ENCODE measurements around the gene ICAM4. TPM values are rescaled to one million over a fixed set of nuclear protein-coding genes. Genes with fewer than 3 reads are reported as not detected.

Gene ICAM4
- total and polyA plus RNA-seq, 2 of the 8 experiments (the other 6 are each of a cell fraction or from before 2014, with no cell fraction given) = 1.5 to 4.1 TPM

GRCh38 chr19:10292789-10293636, 6.3 kb downstream of the ICAM4 start:
- Histone ChIP-seq H3K9me3 (ENCODE audit: insufficient read depth in 2 of 2, low read depth in 1 of 2, low read length in 1 of 2) (no peaks in the 10 kb centered on the region), H2BK120ac (replicated peaks; ENCODE audit: low read depth, low read length) (no peak overlapping the region), H3K27me3 (replicated peaks in 1 of 4; ENCODE audit: control insufficient read depth in 3 of 4, extremely low read depth in 1 of 4, insufficient read depth in 3 of 4, low read length in 3 of 4) (peaks cover 52 to 92% (median 82%) of the 10 kb centered on the region in 4 experiments), H4K91ac (replicated peaks; ENCODE audit: insufficient read length, low read length) (no peak overlapping the region), H3K36me3 (ENCODE audit: control insufficient read depth in 2 of 4, insufficient read depth in 4 of 4, low read length in 3 of 4) (no peaks in the 10 kb centered on the region), H3K23ac (ENCODE audit: insufficient read length) (no peak overlapping the region), H4K8ac (ENCODE audit: extremely low read depth, insufficient read depth, low read length) (peak overlapping the region; percentile 3; the same call in 1 of the 2 replicates), H3K4me1 (replicated peaks in 1 of 4; ENCODE audit: control insufficient read depth in 3 of 4, insufficient read depth in 4 of 4, low read length in 3 of 4) (peaks cover 0 to 46% (median 21%) of the 10 kb centered on the region in 4 experiments; a peak in 6 of 7 replicates), H3K79me1 (ENCODE audit: low read depth, low read length) (no peaks in the 10 kb centered on the region), H3K14ac (ENCODE audit: insufficient read length) (no peak overlapping the region), H3K56ac (replicated peaks; ENCODE audit: insufficient read length, low read depth, low read length) (no peak overlapping the region), H3K27ac (ENCODE audit: low read depth, low read length) (no peak overlapping the region), H4K5ac (ENCODE audit: insufficient read length, low read depth, low read length) (no peak overlapping the region), H2AK5ac (ENCODE audit: low read depth, low read length) (no peak overlapping the region), H3K4me3 (ENCODE audit: extremely low read depth in 1 of 4, insufficient read depth in 2 of 4, low read depth in 3 of 4, low read length in 4 of 4) (peak overlapping the region; percentile 19 to 67 (median 29); a peak in 7 of 8 replicates), H2BK5ac (ENCODE audit: low read depth, low read length) (no peak overlapping the region), H3K79me2 (ENCODE audit: control insufficient read depth in 1 of 2, insufficient read depth in 2 of 2, low read length in 2 of 2) (no peaks in the 10 kb centered on the region), H3K4ac (replicated peaks; ENCODE audit: insufficient read length, low read depth, low read length) (no peak overlapping the region), H2BK15ac (ENCODE audit: low read length) (no peak overlapping the region), H3K18ac (ENCODE audit: extremely low read depth, low read length) (no peak overlapping the region), H3K9ac (replicated peaks in 1 of 4; ENCODE audit: extremely low read depth in 1 of 4, low read depth in 3 of 4, low read length in 3 of 4) (no peak overlapping the region), H2BK20ac (ENCODE audit: low read length) (no peak overlapping the region), H2BK12ac (ENCODE audit: low read depth, low read length) (peak overlapping the region; percentile 39; the same call in 1 of the 2 replicates), H2AFZ (ENCODE audit: low read length) (peak overlapping the region; percentile 25; the same call in 1 of the 2 replicates), H4K20me1 (replicated peaks in 1 of 2; ENCODE audit: control insufficient read depth in 1 of 2, insufficient read depth in 2 of 2, low read length in 2 of 2) (peaks cover 0 to 26% of the 10 kb centered on the region in 2 experiments), H3K23me2 (ENCODE audit: low read depth, low read length) (peaks cover 35% of the 10 kb centered on the region; the same call in 1 of the 2 replicates), H3K4me2 (ENCODE audit: insufficient read depth in 1 of 2, low read depth in 2 of 2, low read length in 2 of 2) (peak overlapping the region; percentile 81 to 100)
- CTCF ChIA-PET (ENCODE audit: partially characterized antibody) = interaction anchor here (1.0 to 3.7 kb wide), 8 partner anchors 13 to 98 kb away, joined by 3 to 29 read pairs (median 4); partner anchors contain the start of gene ICAM1
- FAIRE-seq (no peak), DNase-seq (ENCODE audit: low read depth in 1 of 2, low spot score in 2 of 2) (no peak)
- WGBS, 2 experiments (ENCODE audit: extremely low coverage in 1 of 2, insufficient coverage in 1 of 2, insufficient read length in 1 of 2, insufficient replicate concordance in 2 of 2, low coverage in 1 of 2, low lambda C conversion rate in 2 of 2, missing lambda C conversion rate in 1 of 2) = 40% methylated on average over 56 of the region's 56 CpGs; no CpG with 5 or more reads in 1 of the 2 experiments
- POLR2A ChIA-PET (ENCODE audit: partially characterized antibody) = interaction anchor here (0.6 to 2.4 kb wide), 6 partner anchors 9 to 365 kb away, joined by 3 to 8 read pairs (median 4); partner anchors contain the start of genes ICAM1 and RAVER1
- TF ChIP-seq MAFK (IDR thresholded peaks at IDR 0.05; ENCODE audit: low read depth, low read length) (no peak), KDM4A (IDR thresholded peaks at IDR 0.05; ENCODE audit: low read depth, low read length, severe bottlenecking) (peak; percentile 25), TAF1 (IDR thresholded peaks at IDR 0.05; ENCODE audit: low read depth, low read length) (peak; percentile 33; the same call in 1 of the 2 replicates), JUND (IDR thresholded peaks at IDR 0.05; ENCODE audit: low read length) (no peak), EZH2 (IDR thresholded peaks at IDR 0.05; ENCODE audit: low read depth, low read length, severe bottlenecking) (peak; percentile 24), E2F6 (IDR thresholded peaks at IDR 0.05) (no peak), BRCA1 (IDR thresholded peaks at IDR 0.05; ENCODE audit: low read depth, low read length) (no peak), HDAC2 (IDR thresholded peaks at IDR 0.05; ENCODE audit: borderline replicate concordance in 1 of 2, low read depth in 2 of 2, low read length in 2 of 2) (no peak), TCF12 (IDR thresholded peaks at IDR 0.05; ENCODE audit: low read depth, low read length) (no peak), SIN3A (conservative IDR thresholded peaks at IDR 0.05 in 1 of 2, IDR thresholded peaks at IDR 0.05 in 1 of 2; ENCODE audit: low read depth in 1 of 2, low read length in 2 of 2) (no peak)
